Activated CD4-positive, alpha-beta T cell treated with anti-CD3 and anti-CD28 coated beads for 48 hours (primary cell): Measurements from ENCODE around the gene GCHFR.

Experiments used
- DNase-seq: peaks from one replicate; pipeline ENCODE4 v3.0.0-alpha.2; 2020

The GCHFR gene

DNA sequence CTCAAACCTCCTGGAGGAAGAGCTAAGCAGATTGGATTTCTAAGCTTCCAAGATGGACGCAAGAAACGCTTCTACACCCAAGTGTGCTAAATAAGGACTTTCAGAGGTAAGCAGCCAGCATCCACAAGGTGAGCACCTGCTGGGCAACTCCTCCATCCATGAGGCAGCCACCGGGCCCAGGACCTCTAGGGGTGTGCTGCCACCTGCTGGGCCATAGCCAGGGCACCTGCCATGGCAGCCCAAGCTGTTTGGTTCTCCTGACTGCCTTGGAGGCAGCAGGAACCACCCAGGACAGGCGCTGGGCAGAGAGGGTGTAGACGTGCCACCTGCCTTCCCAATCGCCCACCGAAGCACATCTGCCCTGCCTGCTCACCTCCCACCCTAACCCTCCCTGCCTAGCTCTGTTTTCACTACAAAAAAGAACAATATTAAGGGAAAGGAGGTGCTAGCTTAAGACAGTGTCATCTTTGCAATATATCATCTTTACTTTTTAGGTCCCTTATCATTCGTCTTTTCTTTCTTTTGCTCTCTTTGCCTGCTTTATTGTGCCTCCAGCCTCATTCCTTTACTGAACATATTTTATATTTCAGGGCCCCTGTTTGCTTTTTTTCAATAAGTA lies 18.9 kb downstream of the GCHFR start:
- peak; percentile 85 for DNase-seq

DNA sequence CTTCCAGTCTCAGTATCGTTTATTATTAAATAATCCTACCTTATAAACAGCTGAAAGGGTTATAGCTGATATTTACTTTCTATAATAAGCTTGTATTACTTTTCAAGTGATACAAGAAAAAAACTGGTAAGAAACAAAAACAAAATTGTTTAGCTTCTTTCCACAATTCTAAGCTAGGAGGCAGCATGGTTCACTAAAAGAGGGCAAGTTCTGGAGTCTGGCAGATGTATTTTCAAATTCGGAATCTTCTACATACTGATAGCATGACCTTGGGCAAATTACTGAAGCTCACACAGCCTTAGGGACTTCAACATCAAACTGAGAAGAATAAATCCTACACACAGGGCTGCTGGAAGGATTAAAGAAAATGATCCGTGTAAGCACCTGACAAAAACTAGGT lies 21.3 kb downstream of the GCHFR start:
- DNase-seq: no peak

DNA sequence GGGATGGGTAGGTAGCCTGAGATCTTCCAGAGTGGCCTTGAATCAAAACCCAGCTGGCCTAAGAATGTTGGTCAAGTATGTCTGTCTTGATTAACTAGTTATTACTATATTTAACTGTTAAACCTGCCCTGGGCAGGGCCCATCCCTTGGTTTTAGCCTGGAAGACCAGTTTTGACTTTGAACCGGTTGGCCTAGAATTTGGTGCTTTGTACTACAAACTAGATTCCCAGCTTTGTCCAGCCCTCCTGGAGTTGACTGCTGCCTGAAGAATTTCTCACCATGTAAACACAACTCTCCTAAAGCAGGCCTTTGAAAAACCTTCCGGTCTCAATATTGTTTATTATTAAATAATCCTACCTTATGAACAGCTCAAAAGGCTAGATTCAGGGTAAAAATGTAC lies 21.9 kb downstream of the GCHFR start:
- no peak for DNase-seq

DNA sequence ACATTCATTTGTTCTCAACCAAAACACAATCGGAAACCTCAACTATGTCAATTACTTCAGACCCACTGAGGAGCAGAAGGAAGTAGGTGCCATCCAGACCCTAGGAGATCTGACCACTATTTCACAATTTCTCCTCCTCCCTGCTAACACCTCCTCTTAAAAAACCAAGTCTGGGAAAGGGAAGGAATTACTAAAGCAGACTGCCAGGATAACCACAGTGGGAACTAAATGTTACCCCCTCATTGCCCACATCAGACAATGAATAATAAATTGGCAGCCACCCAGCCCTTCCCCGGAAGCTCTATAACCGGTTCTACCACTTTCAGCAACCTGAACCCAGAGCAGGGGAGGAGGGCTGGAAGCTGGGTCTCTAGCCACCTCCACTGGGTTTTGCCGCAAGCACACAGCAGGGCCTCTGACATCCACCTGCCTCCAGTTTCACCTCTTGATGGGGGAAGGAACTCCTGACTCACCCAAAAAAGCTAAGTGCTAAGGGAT lies 23.5 kb downstream of the GCHFR start:
- peak; percentile 76 for DNase-seq

DNA sequence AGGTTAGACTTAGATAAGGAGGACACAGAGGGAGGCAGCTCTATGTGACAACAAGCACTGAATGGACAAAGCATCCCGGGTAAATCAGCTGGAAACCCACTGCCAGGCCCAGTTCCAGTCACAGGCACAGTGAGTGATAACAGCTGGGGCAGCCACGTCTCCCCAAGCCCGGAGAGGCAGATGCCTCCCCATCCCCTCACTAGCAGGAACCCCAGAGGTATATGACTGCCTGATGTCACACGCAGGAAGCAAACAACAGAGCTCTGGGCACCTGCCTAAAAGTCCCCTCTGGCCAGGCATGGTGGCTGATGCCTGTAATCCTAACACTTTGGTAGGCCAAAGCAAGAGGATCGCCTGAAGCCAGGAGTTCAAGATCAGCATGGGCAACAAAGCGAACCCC lies 24.1 kb downstream of the GCHFR start:
- DNase-seq: no peak

DNA sequence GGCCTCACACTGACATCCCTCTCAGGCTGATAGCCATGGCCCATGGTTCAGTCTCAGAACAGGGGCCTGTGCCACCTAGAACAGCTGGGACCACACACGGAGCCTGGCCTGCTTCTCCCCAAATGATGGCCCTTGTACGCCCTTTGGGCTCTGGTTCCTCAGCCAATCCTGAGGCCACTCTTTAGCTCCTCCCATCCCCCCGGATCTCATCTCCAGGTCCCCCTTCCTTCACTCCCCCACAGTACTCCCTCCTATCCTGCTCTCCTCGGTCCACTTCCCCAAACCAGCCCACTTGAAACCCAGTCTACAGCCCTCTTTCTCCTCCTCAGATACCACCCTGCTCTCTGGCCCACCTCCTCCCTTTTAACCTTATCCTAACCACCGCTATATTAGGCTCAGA lies 25.3 kb downstream of the GCHFR start:
- no peak for DNase-seq

DNA sequence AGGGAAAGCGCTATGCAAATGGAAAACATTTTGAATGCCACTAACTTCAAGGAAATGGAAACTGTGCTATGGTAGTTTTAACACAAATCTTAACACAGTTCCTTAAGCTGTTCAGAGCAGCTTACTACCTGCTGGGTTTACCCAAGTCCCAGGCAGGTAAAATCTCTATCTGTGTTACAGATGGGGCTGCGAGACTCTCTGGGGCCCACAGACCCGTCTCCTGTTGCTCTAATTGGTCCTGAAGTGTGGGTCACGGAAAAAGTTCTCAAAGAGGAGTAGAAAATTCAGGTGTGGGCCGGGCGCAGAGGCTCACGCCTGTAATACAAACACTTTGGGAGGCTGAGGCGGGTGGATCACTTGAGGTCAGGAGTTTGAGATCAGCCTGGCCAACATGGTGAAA lies 26.1 kb downstream of the GCHFR start:
- DNase-seq: no peak

DNA sequence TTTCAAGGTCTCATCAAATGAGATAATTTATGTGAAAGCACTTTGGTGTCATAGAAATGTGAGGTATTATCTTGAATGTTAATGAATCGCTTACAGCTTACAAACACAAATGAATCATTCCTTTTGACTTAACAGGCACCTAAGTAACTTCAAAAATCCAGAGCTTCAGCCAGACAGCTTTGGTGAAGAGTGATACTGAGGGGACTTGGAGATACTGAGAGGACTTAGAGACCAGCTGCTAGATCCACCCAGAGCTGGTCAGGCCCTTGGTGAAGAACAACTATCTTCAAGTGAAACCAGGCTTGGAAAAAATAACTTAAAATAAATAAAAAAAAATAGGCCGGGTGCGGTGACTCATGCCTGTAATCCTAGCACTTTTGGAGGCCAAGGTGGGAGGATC lies 26.9 kb downstream of the GCHFR start:
- DNase-seq: no peak

DNA sequence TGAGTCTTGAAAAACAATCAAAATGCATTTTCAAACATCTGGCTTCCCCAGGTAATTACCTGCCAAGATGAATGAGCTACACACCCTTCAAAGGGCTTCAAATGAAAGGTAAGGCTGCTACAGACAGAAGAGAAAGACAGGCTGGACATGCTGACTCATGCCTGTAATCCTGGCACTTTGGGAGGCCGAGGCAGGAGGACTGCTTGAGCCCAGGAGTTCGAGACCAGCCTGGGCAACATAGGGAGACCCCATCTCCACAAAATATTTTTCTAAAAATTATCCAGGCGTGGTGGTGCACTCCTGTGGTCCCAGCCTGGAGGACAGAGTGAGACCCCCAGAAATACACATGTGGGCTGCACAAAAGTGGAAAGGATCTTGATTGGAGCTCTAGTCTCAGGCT lies 28.5 kb downstream of the GCHFR start:
- no peak for DNase-seq

DNA sequence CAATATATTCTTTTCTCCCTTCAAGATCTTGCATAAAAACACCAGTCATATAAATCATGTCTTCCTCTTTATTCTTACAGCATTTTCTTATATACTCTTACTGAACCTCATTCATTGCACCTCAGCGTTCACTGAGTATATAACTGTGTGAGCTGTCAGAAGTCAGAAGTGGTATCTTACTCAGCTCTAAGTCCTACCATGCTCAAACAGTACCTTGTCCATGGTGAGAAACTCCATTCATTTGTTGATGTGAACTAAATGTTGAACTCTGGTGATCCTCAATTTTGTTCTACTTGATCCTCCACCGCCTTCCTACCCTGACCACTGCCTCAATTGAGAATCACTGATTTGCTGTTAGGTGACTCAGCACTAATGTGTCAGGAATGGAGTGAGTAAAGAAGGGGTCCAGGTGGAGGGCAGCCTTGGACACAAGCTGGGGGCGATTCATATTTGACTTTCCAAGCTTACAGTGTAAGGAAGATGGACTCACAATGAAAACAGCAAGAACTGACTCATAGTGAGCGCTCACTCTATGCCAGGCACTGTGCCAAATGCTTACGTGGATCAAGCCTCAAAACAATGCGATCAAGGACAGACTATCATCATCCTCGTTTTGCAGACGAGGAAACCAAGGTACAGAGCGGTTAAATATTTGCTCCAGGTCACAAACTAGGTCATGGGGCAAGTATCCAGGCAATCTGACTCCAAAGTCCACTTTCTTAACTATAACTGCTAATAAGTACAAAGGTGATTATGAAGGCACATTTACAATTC lies 29.5 kb downstream of the GCHFR start:
- DNase-seq: peak; percentile 64

DNA sequence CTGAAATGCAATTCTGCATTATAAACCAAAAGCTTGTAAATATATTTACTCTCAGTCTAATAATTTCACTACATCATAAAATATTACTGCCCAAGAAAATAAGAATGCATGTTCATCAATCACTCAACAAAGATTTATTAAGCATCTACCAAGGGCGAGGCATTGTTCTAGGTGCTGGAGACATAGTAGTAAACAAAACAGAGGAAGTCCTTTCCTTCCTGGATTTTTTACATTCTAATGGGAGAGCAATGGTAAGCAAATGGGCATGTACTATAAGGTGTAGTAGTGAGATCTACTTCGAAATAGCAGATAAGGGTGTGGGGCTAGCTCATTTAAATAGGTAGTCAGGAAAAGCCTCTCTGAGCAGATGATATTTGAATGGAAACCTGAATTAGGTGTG lies 32.2 kb downstream of the GCHFR start:
- DNase-seq: no peak

DNA sequence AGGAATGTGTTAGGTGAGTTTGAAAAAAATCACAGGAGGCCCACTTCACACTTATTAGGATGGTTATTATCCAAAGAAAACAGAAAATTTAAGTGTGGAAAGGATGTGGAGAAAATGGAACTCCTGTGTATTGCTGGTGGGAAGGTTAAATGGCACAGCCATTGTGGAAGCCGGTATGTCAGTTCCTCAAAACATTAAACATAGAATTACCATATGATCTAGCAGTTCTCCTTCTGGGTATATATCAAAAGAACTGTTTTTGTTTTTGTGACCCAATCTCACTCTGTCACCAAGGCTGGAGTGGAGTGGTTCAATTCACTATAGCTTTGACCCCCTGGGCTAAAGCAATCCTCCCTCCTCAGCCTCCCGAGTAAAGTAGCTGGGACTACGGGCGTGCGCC lies 32.6 kb downstream of the GCHFR start:
- no peak for DNase-seq

DNA sequence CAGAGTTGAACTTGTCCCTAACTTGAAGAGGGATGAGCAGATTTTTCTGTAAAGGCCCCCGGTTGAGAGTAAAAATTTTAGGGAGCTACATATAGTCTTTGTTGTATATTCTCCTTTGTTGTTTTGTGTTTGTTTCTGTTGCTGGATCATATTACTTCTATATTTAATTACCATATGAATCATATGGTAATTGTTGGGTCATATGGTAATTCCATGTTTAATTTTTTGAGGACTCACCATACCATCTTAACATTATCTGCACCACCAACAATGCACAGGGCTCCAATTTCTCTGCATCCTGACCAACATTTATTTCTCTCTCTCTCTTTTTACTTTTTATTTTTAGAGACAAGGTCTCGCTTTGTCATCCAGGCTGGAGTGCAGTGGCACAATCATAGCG lies 35.7 kb downstream of the GCHFR start:
- no peak for DNase-seq

DNA sequence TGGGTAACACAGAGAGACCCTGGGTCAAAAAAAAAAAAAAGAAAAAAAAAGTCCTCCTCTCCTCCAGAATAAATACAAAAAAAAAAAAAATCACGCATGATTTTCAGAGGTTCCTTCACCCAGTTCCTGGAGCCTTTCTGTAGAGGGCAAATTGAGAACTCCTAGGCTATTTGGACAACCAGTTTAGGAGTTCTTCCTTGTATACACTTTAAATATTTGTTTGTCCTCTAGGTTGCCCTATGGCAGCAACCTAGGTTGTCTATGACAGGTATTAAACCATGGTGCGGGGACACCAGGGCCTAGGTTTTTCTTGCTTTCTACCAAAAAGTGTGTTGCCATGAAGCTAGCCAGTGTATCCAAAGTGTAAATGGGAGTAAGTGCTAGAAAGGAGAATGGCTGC lies 39.2 kb downstream of the GCHFR start:
- no peak for DNase-seq

DNA sequence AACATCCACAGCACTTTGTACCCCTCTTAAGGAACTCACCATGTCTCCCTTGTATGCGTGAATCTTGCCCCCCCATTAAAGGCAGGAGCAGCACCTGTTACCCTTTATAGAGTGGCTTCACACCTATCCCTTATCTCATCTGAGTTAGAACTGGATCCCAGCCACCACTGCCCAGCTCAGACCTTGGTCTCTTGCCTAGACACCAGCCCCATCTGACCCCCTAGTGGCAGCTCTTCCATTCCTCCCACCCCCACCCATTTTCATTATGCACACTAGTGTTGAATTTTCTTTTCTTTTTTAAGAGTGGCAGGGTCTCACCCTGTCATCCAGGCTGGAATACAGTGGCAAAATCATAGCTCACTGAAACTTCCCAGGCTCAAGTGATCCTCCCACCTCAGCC lies 39.8 kb downstream of the GCHFR start:
- no peak for DNase-seq

DNA sequence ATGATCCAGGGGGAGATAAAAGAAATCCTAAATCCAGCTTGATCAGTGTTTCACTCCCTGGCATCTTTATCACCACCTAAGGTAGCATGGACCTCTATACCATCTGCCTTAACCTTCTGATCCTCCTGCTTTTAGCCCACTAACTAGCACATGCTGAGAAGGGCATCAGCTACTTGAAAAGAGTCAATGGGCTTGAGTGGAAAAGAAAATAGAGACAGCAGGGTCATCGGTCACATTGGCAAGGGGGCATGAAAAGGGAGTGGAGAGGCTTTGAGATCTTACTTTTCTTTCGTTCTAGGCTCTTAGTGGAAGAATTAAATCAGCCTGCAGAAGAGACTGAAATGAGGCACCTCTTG lies 42.8 kb downstream of the GCHFR start:
- DNase-seq: no peak

DNA sequence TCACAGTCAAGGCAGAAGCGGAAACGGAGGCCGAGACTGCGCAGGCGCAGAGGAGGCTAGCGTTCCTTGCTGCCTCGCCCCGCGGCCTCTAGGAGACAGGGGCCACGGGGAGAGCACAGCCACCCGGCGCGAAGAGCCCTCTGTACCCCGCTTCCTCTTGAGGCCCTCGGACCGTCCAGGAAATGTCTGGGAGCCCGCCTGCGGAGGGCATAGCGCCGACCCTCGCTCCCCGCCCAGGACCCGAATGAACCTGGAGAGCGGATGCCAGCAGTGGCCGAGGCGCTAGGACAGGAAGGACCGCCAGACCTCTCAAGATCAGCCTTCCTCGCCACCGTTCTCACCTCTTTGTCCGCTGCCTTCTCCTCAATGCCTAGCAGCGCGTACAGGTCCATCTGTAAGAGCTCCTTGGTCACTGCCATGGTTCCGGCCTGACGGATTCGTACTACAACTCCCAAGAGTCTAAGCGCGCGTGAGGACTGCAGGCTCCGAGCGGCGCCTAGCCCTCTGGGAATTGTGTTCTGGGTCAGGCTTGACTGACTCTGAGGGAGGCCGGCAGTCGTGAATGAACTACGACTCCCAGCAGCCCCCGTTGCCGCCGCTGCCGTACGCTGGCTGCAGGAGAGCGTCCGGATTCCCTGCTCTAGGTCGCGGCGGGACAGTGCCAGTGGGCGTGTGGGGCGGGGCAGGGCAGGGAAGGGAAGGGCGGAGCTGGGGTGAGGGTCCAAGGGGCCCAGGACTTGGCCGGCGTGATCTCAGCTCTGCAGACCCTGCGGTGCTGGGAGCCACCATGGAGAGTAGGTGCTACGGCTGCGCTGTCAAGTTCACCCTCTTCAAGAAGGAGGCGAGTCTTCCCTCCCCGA lies 43.4 kb downstream of the GCHFR start, which contains the start of the genes DNAJC17 and ZFYVE19:
DNAJC17 (minus strand) TSS at position 446 of the 860 bp plus-strand sequence; CDS start at position 419, 27 bp downstream.
ZFYVE19 (plus strand) TSS at position 62 of the 860 bp plus-strand sequence; CDS start at position 563, 501 bp downstream.
- DNase-seq: peak; percentile 97

DNA sequence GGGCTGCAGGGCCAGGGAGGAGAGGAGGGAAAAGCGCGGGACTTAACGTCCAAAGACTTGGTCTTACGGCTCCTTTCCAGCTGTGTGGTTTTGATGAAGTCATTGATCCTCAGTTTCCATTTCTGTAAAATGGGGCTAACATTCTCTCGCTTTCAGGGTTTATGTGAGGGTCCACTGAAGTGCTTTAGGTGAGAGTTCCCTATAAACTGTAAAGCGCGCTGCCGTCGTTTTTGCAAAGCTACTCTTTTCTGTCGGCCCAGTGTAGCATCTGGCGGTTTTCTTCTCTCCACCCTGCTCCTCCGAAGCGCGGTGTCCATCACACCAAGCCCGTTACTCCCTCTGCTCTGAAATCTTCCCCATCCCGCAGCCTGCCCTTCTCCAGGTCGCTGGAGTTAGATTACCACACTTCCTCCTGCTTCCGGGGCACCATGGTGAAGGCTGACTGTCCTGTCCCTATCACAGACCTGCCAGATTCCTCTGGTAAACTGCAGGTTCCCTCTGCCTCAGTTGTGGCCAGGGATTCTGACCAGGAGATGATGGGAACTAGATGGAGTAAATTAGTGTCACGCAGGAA lies 44.1 kb downstream of the GCHFR start:
- DNase-seq: peak; percentile 8

DNA sequence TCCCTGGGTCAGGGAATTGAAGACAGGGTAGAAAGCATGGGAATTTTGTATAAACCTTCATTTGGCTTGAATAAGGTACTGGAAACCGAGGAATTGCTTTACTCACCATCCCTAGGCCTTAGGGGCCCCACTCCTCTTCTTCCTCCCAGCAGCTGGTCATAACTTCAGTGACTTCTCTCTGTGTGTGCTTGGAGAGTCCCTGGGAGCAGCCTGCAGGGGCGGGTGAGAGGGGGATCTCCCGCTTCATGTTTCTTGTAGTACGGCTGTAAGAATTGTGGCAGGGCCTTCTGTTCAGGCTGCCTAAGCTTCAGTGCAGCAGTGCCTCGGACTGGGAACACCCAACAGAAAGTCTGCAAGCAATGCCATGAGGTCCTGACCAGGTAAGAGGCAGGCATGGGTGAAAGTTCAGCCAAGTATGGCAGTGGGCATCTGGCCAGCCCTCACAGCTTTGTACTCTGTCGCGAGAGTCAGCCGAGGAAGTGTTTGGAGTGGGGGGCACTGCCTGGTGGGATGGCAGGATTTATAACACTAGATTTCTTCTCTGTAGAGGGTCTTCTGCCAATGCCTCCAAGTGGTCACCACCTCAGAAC lies 45.1 kb downstream of the GCHFR start:
- no peak for DNase-seq

DNA sequence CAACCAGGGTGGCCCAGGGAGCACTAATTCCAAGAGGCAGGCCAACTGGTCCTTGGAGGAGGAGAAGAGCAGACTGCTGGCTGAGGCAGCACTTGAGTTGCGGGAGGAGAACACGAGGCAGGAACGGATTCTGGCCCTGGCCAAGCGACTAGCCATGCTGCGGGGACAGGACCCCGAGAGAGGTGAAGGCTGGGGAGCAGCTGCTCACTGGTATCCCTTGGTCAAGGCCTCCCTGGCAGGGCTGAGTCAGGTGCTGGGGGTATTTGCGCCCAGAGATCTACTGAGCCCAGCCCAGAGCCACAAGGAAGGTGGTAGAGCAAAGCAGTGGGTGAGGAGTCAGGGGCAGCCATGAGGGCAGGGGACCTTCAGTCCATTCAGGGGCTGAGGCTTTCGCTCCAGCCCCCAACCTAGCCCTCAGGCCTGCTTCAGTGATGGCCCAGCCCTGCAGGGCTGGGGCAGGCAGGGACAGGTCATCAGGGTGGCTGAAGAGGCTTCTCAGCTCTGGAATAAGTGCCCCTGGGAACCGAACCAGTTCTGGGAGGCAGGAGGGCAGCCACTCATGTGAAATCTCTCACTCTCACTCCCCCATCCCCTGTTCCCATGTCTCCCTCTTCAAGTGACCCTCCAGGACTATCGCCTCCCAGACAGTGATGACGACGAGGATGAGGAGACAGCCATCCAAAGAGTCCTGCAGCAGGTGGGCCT lies 49.0 kb downstream of the GCHFR start:
- no peak for DNase-seq

DNA sequence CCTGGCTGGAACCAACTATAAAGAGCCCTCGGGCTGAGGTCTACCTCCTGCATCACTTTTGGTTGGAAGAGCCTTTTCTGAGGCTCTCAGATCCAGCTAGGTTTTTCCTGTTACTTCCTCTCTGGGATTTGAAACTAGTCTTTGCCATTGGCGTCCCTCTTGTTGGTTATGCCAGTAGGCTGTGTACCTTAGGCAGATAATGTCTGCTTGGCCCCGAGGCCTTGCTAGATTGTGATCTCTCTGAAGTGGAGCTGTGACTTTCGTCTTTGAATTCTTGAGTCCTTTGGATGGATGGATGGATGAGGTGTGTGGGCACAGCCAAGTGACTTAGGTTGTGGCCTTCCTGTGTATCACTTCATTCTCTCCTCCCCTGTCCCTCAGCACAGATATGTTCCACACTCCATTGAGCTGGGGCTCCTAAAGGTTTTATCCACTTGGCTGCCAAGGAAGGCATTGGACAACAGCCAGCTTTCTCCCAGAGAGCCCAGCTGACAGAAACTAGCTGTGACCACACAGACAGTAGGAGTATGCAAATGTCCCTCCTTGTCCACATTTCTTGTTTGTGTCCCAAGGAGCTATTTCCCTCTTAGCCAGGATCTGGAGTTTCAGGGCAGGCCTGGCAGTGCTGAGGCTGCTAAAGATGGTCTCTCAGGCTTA lies 51.3 kb downstream of the GCHFR start:
- DNase-seq: no peak
